Raji (cell line): ENCODE measurements around the gene HOXB6.

Experiments
- POLR2A ChIP-seq: IDR thresholded peaks from 2 replicates; pipeline ENCODE4 v1.6.1; 2011; ENCODE audit warnings: low read depth, low read length, control low read depth; ENCODE audit not compliant: insufficient read depth

The HOXB6 gene

DNA sequence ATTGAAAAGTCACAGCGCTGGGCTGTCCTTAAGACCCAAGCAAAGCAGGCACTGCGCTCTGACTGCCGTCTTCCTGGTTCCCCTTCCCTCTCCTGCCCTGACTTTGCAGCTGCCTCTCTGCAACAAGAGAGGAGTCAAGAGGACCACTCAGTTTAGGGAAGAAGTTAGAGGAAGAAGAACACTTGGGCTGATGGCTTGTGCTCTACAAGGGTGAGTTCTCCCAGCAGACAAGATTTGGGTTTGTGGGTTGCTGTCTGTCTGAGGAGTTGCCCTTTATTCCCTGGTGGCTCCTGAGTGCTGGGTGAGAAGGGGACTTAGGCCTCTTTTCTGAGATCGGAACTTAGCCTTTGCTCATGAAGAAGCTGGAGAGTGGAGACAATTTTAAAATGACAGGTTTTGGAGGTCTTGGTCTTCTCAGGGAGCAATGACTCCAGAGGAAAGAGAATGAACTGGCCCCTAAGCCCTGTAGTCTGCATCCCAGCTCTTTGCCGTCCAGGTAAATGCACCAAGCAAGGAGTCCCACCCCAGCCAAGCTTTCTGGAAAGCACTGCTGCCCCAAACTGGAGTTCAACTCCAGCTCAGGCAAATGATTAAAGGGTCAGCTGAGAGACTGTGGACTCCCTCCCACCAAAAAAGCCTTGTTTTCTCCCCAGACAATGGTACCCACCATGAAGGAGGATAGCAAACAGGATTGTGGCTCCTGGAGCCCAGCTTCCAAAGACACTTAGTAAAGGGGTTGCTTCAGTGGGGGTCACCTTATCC lies 24.0 kb upstream of the HOXB6 start:
- TF ChIP-seq POLR2A = no peak

DNA sequence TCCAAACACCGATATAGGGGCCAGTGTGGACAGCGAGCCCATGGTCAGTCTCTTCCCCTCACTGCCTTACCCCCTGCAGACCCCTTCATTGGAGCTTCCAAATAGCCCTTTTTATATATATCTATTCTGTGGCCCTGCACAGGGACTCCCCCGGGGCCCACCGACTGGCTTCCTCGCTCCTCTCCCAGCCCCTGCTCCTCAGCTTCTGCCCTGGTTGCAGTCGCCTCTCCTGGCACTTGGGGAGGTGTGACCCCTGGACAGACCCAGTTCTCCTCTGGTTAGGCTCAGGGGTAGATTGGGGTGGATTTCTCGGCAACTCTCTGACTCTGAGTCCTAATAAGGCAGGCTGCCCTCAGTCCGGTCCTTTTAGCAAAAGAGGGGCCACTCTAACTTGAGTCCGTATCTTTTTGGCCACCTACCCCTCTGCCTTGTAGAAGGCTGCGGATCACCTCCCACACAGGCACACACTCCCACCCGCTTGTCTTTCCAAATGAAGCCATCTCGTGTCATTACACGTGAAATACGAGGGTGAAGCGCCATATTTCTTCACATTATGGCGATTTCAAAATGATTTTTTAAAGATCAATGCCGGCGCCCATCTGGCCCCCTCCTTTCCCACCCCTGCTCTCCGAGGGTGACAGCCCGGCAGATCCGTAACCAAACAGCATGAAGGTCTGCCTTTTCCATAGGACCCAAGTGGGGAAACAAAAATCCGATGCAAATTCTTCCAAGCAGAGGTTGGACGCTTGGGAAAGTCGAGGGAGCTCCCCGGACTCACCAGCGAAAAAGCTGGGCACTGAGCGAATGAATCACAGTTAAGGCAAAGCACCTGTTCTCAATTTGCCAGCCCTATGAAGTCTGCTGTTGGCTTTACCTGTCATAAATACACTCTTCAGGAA lies 23.1 kb upstream of the HOXB6 start:
- TF ChIP-seq POLR2A = no peak

DNA sequence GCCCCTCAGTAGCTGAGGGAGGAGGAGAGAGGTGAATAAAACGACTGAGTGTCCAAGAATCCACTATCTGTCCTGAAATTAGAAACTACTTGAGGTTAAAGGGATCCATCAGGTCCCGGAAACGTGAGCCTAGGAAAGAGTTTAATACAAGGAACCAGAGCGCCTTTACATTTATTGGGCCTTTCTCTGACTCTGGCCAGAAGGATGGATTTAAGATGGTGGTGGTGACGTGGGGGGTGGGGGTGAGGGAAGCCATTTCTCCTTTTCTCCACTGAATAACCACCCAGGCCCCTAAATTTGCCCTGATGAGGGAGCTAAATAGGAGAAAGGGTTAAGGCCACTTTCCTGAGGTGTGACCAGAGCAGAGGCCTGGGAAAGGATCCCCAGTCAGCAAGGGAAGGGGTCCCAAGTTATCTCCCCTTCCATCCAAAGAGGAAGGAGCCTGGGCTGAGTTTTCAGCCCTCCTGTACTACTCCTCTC lies 22.4 kb upstream of the HOXB6 start:
- TF ChIP-seq POLR2A = no peak

DNA sequence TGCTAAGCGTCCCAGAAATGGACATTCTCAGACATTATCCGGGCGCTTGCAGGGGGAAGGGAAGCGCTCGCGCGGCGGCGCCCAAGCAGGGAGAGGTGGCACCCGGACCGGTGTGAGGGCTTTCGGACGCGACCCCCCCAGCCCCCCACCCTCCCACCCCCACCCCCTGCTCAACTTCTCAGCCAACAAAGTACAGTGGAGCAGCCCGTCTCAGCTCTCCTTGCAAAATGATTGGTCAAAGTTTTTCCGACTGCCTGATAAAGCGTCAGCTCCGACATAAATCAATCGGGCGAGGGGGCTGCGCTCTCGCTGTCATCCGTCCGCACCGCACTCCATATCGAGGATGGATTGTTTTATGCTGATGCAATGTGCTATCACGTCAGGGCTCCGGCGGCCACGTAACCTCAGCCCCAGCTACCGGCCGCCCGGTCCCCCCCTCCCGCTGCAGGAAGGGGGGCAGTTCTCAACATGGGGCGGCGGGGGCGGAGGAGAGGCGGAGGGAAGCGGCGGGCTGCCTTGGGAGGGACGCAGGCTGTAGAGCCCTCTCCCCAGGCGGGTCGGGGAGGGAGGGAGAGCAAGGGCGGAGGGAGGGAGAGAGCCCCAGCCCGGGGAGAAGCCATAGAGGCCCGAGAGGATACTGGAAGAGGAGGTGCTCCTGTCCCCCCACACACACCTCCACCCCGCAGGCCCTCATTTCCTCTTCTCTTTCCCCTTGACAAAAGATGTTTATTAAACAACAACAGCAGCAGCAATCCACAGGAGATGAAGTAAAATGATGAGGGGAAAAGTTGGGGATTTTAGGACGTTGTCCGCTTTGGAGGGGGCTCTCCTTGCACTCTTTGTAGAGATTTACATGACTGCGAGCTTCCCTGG lies 21.7 kb upstream of the HOXB6 start, which contains the start of gene HOXB9:
TSS of gene HOXB9 (minus strand) at position 114 of the 873 bp plus-strand sequence. CDS start at position 25, 89 bp downstream.
- TF ChIP-seq POLR2A = no peak

DNA sequence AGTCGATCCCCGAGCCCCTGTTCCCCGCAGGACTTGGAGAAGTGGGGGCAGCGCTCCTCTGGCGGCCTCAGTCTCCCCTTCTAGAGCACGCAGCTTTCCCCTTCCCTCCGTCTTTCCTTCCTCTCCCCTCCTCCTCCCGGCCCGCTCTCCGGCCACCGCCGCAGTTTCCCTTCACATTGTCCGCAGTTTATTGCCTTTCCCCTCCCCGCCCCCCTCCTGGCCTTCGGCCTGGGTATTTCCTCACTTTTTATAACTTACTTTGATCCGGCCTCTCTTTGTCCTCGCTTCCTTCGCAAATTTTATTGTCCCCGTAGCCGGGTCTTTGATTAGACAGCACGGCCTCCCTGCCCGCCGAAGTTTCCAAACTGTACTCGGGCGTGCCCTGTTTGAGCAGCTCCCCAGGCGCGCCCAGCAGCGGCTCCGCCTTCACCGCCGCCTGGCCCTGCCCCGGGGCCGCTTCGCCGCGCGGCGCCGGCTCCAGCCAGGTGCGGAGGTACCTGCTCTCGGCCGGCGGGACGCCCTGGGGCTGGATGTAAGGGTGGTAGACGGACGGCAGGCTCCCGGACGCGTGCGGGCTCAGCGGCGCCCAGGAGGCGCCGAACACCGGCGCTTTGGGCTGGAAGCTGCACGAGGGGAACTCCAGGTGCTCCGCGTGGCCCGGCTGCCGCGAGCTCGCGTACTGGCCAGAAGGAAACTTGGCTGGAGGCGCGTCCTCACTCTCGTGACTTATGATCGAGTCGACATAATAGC lies 20.9 kb upstream of the HOXB6 start:
- TF ChIP-seq POLR2A = no peak

DNA sequence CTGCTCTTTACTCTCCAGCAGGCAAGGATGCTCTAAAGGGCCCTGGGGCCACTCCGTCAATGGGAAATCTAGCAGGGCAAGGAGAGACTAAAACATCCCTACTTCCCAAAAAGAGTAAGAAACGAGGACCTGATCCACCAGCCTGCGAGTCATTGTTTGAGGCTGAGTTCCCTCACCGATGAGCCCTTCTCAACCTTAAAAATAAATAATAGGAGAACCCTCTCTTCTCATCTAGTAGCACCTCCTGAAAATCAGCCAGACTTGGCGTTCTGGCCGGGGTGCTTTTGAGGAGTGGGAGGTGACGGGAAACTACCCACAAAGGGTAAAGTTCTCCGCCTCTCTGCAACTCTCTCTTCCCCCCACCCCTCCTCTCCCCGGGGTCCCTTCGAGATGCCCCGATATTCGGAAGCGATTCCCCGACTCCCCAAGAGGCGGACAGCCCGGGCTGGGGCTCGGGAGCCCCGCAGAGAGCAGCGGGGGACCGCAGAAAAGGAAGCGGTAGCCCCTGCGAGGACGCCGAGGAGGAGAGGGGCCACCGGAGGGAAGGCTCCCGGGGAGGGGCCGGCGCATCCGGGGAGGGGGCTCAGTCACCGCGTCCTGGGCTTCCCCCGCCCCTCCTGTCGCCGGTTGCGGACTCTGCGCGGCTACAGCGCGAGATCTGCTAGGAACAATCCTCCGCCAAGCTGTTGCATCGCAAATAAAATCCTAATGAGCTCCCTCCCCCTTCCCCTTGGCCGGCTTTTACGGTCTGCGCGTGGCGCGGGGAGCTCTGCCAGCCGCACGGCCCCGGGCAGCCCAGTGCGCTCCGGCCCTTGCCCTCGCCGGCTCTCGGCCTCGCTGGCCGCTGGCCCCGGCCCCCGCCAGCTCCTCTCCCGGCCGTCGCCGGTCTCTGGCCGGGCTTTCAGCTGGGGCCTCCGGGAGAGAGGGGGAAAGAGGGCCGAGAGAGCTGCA lies 20.0 kb upstream of the HOXB6 start:
- no peak for TF ChIP-seq POLR2A

DNA sequence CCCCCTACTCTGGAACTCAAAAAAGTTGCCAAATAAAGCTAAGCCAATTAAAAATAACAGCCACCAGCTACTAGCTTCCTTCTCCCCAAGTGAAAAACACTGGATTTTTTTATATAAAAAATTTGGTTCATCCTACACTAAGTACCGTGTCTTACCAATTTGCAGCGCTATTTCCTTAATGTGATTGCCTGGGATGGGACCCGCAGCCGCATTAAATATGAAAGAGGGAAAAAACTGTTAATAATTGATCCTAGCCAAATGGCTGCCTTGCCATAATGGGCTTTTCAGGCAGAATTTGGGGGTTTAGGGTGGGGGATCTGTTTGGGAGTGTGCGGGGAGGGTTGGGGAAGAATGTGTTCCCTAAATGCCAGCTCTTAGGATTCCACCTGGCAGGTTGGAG lies 19.3 kb upstream of the HOXB6 start:
- no peak for TF ChIP-seq POLR2A

DNA sequence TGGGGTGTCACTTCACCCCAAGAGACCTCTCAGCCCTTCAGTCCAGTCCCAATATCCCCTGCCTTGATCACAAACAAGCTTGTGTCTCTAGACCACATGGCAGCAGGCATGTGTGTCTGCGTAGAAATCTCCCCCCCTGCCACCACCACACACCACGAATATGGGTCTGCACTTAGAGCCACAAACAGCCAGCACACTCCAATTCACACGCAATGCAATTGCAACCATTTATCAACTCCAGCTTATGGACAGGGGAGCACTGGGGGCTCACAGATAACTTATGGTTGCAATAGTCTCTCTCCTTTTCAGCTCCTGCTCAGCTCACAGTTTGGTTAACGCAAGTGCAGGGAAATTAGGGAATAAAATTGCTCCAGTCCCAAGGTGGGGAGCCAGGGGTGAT lies 18.8 kb upstream of the HOXB6 start:
- no peak for TF ChIP-seq POLR2A

DNA sequence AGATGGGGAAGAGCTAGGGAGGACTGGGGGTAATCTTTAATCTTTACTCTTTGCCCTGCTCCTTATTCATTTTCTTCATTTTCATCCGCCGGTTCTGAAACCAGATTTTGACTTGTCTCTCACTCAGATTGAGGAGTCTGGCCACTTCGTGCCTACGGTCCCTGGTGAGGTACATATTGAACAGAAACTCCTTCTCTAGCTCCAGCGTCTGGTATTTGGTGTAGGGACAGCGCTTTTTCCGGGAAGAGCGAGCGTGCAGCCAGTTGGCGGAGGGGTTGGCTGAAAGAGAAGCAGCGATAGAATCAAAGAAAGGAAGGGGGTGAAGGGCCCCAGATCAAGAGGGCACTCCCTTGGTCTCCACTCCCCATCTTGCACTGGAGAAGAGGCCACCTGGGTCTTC lies 18.1 kb upstream of the HOXB6 start:
- no peak for TF ChIP-seq POLR2A

DNA sequence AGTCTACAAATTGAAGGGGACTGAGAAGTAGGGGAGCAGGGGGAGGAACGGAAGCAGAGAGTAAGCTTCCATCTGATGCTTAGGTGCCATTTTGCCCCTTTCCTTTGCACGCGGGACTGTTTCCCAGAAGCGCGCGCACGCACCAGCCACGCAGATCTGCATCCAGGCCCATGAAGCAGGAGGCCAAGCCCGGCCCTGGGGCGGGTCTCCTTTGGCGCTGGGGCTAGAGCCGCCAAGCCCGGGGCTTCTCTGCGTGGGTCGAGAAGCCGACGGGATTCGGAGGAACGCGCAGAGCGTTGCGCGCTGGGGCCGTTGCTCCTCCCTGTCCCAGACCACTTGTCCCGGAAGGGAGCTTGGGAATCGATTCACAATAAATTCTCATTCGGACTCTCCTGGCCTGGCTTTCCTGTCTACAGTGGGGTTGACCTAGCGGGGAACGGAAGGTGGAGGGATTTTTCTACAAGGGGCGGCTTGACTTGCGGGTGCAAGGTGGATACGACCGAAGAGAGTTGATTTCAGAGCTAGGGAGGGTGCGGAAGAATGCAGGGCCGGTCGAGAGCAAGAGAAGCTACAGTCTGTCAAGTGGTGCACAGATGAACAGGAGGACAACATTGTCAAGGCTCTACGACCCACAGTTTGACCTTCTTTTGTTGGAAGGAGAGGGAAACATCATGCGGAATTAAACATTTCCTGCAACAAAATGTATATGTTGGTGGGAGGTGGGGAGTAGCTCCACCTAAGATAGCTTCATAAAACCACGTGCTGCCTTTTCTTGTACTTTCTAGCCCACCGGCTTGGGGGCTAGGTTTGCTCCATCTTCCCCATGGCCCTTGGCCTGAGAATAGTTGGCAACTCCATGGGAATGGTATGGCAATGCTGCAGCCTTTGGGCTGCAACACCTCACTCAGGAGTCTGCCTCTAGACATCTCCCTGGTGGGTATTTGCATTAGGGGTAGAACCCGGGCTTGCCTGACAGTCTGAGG lies 16.9 kb upstream of the HOXB6 start:
- TF ChIP-seq POLR2A = no peak

DNA sequence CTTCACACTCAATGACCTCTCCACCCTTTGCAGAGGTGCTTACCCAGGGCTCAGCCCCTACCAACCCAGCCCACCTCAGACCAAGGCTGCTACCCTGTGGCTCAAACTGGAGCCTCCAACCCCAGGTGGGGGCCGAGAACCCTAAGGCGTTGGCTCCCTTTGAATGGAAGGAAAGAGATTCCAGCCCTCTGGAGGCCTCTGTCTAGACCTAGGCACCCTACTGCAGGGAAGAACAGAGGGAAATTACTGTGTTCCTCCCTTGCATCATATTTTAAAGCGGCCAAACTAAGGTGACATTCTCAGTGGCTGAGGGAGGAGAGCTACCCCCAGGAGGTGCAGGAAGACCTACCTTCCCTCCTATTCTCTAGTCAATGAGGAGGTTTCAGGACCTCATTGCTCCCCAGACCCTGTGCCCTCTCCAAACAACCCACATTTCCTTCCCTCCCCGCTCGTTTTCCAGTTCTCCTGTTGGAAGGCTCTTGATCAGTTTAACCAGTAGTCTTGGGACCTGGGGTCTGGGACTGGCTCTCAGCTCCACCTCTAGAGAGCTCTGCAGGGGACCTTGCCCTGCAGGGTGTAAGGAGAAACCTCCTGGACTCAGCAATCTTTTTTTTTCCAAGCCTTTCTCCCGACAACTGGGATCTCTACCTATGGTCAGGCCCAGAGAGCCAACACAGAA lies 15.8 kb upstream of the HOXB6 start:
- TF ChIP-seq POLR2A = no peak
